PC-9 (cell line): ENCODE results near the gene MYPN. TPM values are rescaled to one million over a fixed set of nuclear protein-coding genes. Genes with fewer than 3 reads are reported as not detected.

Experiments used
- BruUV-seq: library from RNA; stranded (reverse); fragments of 400-500 nt; replicated peaks from 2 replicates; lab custom pipeline; 2021; lab: Mats Ljungman, UMichigan
- CTCF ChIA-PET: fragments of 300-600 bp; sonication (Branson Sonifier 250); formaldehyde crosslinking; loops from one replicate; lab custom pipeline; 2022; ENCODE audit warnings: antibody characterized with exemption; lab: Charles Lee
- POLR2A ChIA-PET: fragments of 300-600 bp; sonication (Branson Sonifier 250); formaldehyde crosslinking; loops from one replicate; lab custom pipeline; 2022; ENCODE audit warnings: antibody characterized with exemption; ENCODE audit not compliant: unreplicated experiment; lab: Charles Lee
- DNase-seq, 2 experiments: peaks; one replicate each; pipeline versions ENCODE4 v3.0.0 to v3.0.0-alpha.2; 2015 to 2022; ENCODE audit warnings: mixed read lengths in 1 of 2
- H2AFZ ChIP-seq: fragments of 200-600 bp; sonication (generic); 2 replicates; pipeline ENCODE4 v1.8.1; 2017; ENCODE audit warnings: antibody characterized with exemption
- H3F3A ChIP-seq: fragments of 200-600 bp; sonication (generic); 2 replicates; pipeline ENCODE4 v1.8.1; 2017; ENCODE audit warnings: antibody characterized with exemption, mild to moderate bottlenecking, low read depth; ENCODE audit not compliant: insufficient read depth
- H3K27ac ChIP-seq: fragments of 200-600 bp; sonication (generic); 2 replicates; pipeline ENCODE4 v1.6.1; 2016; ENCODE audit warnings: mixed run types
- H3K27me3 ChIP-seq: fragments of 200-600 bp; sonication (generic); 2 replicates; pipeline ENCODE4 v1.6.1; 2016; ENCODE audit warnings: low read depth, mixed run types; ENCODE audit not compliant: insufficient read depth
- H3K36me3 ChIP-seq: fragments of 200-600 bp; sonication (generic); 2 replicates; pipeline ENCODE4 v1.6.1; 2016; ENCODE audit warnings: low read depth, mixed run types
- H3K4me1 ChIP-seq: fragments of 200-600 bp; sonication (generic); replicated peaks from 2 replicates; pipeline ENCODE4 v1.6.1; 2016; ENCODE audit warnings: mixed run types; ENCODE audit not compliant: insufficient read depth
- H3K4me2 ChIP-seq: fragments of 200-600 bp; sonication (generic); 2 replicates; pipeline ENCODE4 v1.6.1; 2017; ENCODE audit warnings: mixed run types
- H3K4me3 ChIP-seq: fragments of 200-600 bp; sonication (generic); 2 replicates; pipeline ENCODE4 v1.6.1; 2016; ENCODE audit warnings: mixed run types
- H3K79me2 ChIP-seq: fragments of 200-600 bp; sonication (generic); 2 replicates; pipeline ENCODE4 v1.6.1; 2017; ENCODE audit warnings: low read depth, mixed run types
- H3K9me2 ChIP-seq: fragments of 200-600 bp; sonication (generic); 2 replicates; pipeline ENCODE4 v1.8.1; 2017; ENCODE audit warnings: mild to moderate bottlenecking; ENCODE audit not compliant: insufficient read depth
- H3K9me3 ChIP-seq: fragments of 200-600 bp; sonication (generic); 2 replicates; pipeline ENCODE4 v1.8.1; 2016; ENCODE audit warnings: low read depth; ENCODE audit not compliant: insufficient read depth
- H4K20me1 ChIP-seq: fragments of 200-600 bp; sonication (generic); 2 replicates; pipeline ENCODE4 v1.8.1; 2017; ENCODE audit not compliant: insufficient read depth
- CTCF ChIP-seq: fragments of 200-600 bp; sonication (generic); conservative IDR thresholded peaks from 2 replicates; pipeline ENCODE4 v1.6.1; 2017; ENCODE audit warnings: mixed run types, antibody characterized with exemption, mild to moderate bottlenecking, moderate library complexity
- EZH2 ChIP-seq: fragments of 200-600 bp; sonication (generic); IDR thresholded peaks from 2 replicates; pipeline ENCODE4 v1.8.0; 2017; ENCODE audit warnings: antibody characterized with exemption, low read depth
- intact Hi-C: fragments of 100-400 bp; cut with micrococcal nuclease; formaldehyde crosslinking; loops from one replicate; pipeline ENCODE4 v1.10.0; 2022; ENCODE audit not compliant: unreplicated experiment
- total RNA-seq: library from RNA; stranded (reverse); gene quantifications from 2 replicates; pipeline ENCODE4 v1.2.3, GENCODE V29; 2021

MYPN gene
- total RNA-seq, 1 experiment from 2014 or later, result 3.9 TPM

- H2AFZ ChIP-seq, result no peak overlapping the region
- H4K20me1 ChIP-seq, result no peaks in the 10 kb centered on the region
- H3K9me3 ChIP-seq, result no peaks in the 10 kb centered on the region
- peaks cover 72% of the 10 kb centered on the region for H3F3A ChIP-seq
- no TSS peak for BruUV-seq
- no peak for DNase-seq
- peaks cover 85% of the 10 kb centered on the region for H3K4me1 ChIP-seq
- H3K4me3 ChIP-seq, result peak overlapping the region; percentile 13; the same call in 1 of the 2 replicates
- peak overlapping the region; percentile 100 for H3K27ac ChIP-seq
- H3K4me2 ChIP-seq, result peak overlapping the region; percentile 91
- POLR2A ChIA-PET, result interaction anchor here (0.6 to 0.7 kb wide), 2 partner anchors 65 to 314 kb away, joined by 4 to 15 read pairs; no protein-coding TSS in a partner anchor
- TF ChIP-seq EZH2 (no peak), CTCF (no peak)
- intact Hi-C loops, result no loop called here
- no peaks in the 10 kb centered on the region for H3K27me3 ChIP-seq
- peaks cover 81% of the 10 kb centered on the region for H3K79me2 ChIP-seq
- no peaks in the 10 kb centered on the region for H3K9me2 ChIP-seq
- CTCF ChIA-PET, result interaction anchor here (0.7 kb wide), 1 partner anchor 27 kb away, joined by 3 read pairs; no protein-coding TSS in a partner anchor
- peaks cover 31% of the 10 kb centered on the region for H3K36me3 ChIP-seq
Observed at GRCh38 chr10:68092512-68092911, 16.8 kb upstream of the MYPN start.

DNA sequence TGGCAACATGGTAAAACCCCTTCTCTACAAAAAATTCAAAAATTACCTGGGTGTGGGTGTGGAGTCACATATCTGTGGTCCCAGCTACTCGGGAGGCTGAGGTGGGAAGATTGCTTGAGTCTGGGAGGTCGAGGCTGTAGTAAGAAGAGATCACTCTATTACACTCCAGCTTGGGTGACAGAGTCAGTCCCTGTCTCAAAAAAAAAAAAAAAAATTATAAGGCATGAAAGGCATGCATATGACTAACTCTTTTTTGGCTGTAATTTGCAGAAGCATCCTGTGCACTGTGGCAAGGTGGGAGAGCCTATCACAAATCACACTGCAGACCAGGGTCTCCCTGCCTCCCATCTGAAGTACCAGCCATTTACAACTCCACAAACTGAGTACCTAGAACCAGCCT is 14.1 kb upstream of the MYPN start:
- Histone ChIP-seq H3K4me1 (peaks cover 91% of the 10 kb centered on the region), H4K20me1 (no peaks in the 10 kb centered on the region), H3F3A (peaks cover 56% of the 10 kb centered on the region), H3K79me2 (peaks cover 84% of the 10 kb centered on the region), H3K27ac (peak overlapping the region; percentile 100), H3K4me3 (peak overlapping the region; percentile 52), H3K9me2 (no peaks in the 10 kb centered on the region), H3K36me3 (peaks cover 52% of the 10 kb centered on the region), H3K4me2 (peak overlapping the region; percentile 84), H2AFZ (no peak overlapping the region), H3K27me3 (no peaks in the 10 kb centered on the region), H3K9me3 (no peaks in the 10 kb centered on the region)
- ChIA-PET POLR2A (interaction anchor here (0.6 to 0.7 kb wide), 3 partner anchors 11 to 236 kb away, joined by 3 to 30 read pairs (median 4); no protein-coding TSS in a partner anchor), CTCF (no interaction called here)
- no TSS peak for BruUV-seq
- TF ChIP-seq EZH2 (no peak), CTCF (no peak)
- intact Hi-C loops, result no loop called here
- DNase-seq, result peak; percentile 49 to 88

- no peaks in the 10 kb centered on the region for H3K9me2 ChIP-seq
- POLR2A ChIA-PET, result interaction anchor here (0.5 to 1.0 kb wide), 10 partner anchors 9 to 236 kb away, joined by 3 to 20 read pairs (median 4); partner anchors contain the start of gene PBLD
- peaks cover 73% of the 10 kb centered on the region for H3K4me1 ChIP-seq
- BruUV-seq, result no TSS peak
- H3K4me2 ChIP-seq, result peak overlapping the region; percentile 84
- H3K9me3 ChIP-seq, result no peaks in the 10 kb centered on the region
- H3K79me2 ChIP-seq, result peaks cover 81% of the 10 kb centered on the region
- no peaks in the 10 kb centered on the region for H4K20me1 ChIP-seq
- H3K27me3 ChIP-seq, result no peaks in the 10 kb centered on the region
- intact Hi-C loops, result loop anchor here (1.0 kb wide), 3 partner anchors 22 to 56 kb away; partner anchors contain the start of gene HERC4
- peak overlapping the region; percentile 100 for H3K27ac ChIP-seq
- H3F3A ChIP-seq, result peaks cover 66% of the 10 kb centered on the region
- CTCF ChIA-PET, result interaction anchor here (0.5 to 0.6 kb wide), 4 partner anchors 9 to 14 kb away, joined by 3 to 5 read pairs (median 4); no protein-coding TSS in a partner anchor
- H2AFZ ChIP-seq, result no peak overlapping the region
- H3K4me3 ChIP-seq, result peak overlapping the region; percentile 2; the same call in 1 of the 2 replicates
- TF ChIP-seq EZH2 (no peak), CTCF (no peak)
- peaks cover 71% of the 10 kb centered on the region for H3K36me3 ChIP-seq
- peak; percentile 80 to 95 for DNase-seq
Observed at GRCh38 chr10:68096913-68097516, 12.3 kb upstream of the MYPN start.
